Gastrocnemius medialis (tissue), 4 donors: ENCODE results near the gene RAD17. TPM values are rescaled to one million over a fixed set of nuclear protein-coding genes. Genes with fewer than 3 reads are reported as not detected.
"Not testable (repeated sequence)": the region's sequence is repeated elsewhere in the genome, so short reads cannot be mapped to it uniquely, and the experiment has no call there.

Experiments used
- ATAC-seq, 2 donors: fragments of 150-250 bp; one replicate each; pipeline ENCODE4 v1.9.1; 2016
- DNase-seq, 2 donors: peaks; one replicate each; pipeline ENCODE4 v3.0.0-alpha.2; 2019
- H3K27ac ChIP-seq, 4 donors: fragments of 200-600 bp; sonication (generic); 1 replicate in 1 of 4; 2 replicates in 3 of 4; pipeline ENCODE4 v1.5.1; 2016 to 2018; ENCODE audit warnings: mild to moderate bottlenecking in 2 of 4, moderate library complexity in 1 of 4
- H3K27me3 ChIP-seq, 3 donors: fragments of 200-600 bp; sonication (generic) in 2 of 3; 1 replicate in 1 of 3; 2 replicates in 2 of 3; pipeline versions ENCODE4 v1.5.1 to v1.6.0; 2016 to 2019; ENCODE audit warnings: mild to moderate bottlenecking in 1 of 3, moderate library complexity in 1 of 3
- H3K36me3 ChIP-seq, 2 donors: fragments of 200-600 bp; sonication (generic) in 1 of 2; one replicate each; pipeline ENCODE4 v1.5.1; 2017 to 2018
- H3K4me1 ChIP-seq, 2 donors: fragments of 200-600 bp; sonication (generic) in 1 of 2; one replicate each; pipeline ENCODE4 v1.5.1; 2016 to 2017; ENCODE audit warnings: mild to moderate bottlenecking in 2 of 2
- H3K4me3 ChIP-seq, 4 donors: fragments of 200-600 bp; sonication (generic) in 3 of 4; 1 replicate in 1 of 4; 2 replicates in 3 of 4; pipeline ENCODE4 v1.5.1; 2016 to 2019; ENCODE audit warnings: mild to moderate bottlenecking in 2 of 4
- H3K9me3 ChIP-seq, 3 donors: fragments of 200-600 bp; sonication (generic) in 2 of 3; 1 replicate in 1 of 3; 2 replicates in 2 of 3; pipeline ENCODE4 v1.5.1; 2016 to 2019
- POLR2A ChIP-seq, 2 donors: fragments of 450-650 bp; IDR thresholded peaks; one replicate each; pipeline ENCODE4 v1.6.1; 2017; ENCODE audit warnings: antibody characterized with exemption in 2 of 2, mild to moderate bottlenecking in 2 of 2, moderate library complexity in 2 of 2
- in situ Hi-C, 4 donors: fragments of 200-750 bp; cut with MboI; loops; one replicate each; pipeline versions ENCODE4 v1.15.0 to v1.8.0; 2017; ENCODE audit warnings: low sequenced_read_pairs in 4 of 4
- intact Hi-C: fragments of 100-400 bp; cut with DNase I; formaldehyde crosslinking; loops from one replicate; pipeline ENCODE4 v1.15.1; 2023; ENCODE audit warnings: low total_unique reads
- total RNA-seq, 4 donors: library from RNA; depleted of rRNA; stranded (reverse); fragments of >200 nt; gene quantifications; one replicate each; pipeline versions ENCODE4 v1.1.0 to v1.2.3, GENCODE V29; 2016
- TF ChIP-seq, protein P1 (sequence below), 5 experiments: fragments of 450-650 bp in 3 of 5; fragments of 200-600 bp in 2 of 5; sonication (generic) in 2 of 5; IDR thresholded peaks in 4 of 5; conservative IDR thresholded peaks in 1 of 5; 1 replicate in 4 of 5; 2 replicates in 1 of 5; pipeline ENCODE4 v1.5.1; 2016 to 2019; ENCODE audit warnings: antibody characterized with exemption in 5 of 5, mild to moderate bottlenecking in 3 of 5, moderate library complexity in 3 of 5

RAD17 gene
- total RNA-seq, 4 donors from 2014 or later: 7.3 to 18.3 (median 11.9) TPM

DNA sequence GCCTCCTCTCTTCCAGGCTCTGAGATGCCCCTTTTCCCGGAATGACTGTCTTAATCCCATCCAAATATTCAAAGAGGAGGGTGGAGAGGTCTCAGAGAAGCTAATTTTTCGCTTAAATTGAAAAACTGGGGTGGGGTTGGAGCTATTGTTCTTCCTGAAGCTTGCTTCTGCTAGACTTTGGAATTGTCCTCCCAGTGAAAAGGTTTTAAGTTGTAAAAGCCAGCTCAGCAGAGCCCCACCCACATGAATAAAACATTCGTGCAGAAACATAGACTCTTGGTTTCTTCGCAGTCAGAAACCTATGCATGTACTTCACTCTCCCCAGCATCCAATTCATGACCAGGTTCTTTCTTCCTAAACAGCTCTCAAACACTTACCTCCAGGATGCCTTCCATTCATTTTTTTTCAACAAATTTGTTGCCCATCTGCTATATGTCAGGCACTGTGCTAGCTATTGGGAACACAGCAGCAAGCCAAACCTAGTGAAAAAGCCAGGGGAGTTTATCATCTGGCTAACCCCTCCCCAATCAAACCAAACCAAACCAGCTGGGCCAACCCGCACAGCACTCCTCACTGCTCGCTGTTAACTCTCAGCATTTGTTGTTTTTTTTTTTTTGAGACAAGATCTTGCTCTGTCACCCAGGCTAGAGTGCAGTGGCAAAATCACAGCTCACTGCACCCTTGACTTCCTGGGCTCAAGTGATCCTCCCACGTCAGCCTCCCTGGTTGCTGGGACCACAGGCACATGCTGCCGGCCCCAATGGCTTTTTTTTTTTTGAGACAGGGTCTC lies 85.0 kb downstream of the RAD17 start:
- H3K27me3 ChIP-seq: no peaks in the 10 kb centered on the region
- DNase-seq (no peak), ATAC-seq (no peak)
- H3K4me3 ChIP-seq: no peak overlapping the region
- no peaks in the 10 kb centered on the region for H3K4me1 ChIP-seq
- in situ Hi-C loops: no loop called here
- intact Hi-C loops: no loop called here
- H3K36me3 ChIP-seq: no peaks in the 10 kb centered on the region
- TF ChIP-seq, protein P1, sequence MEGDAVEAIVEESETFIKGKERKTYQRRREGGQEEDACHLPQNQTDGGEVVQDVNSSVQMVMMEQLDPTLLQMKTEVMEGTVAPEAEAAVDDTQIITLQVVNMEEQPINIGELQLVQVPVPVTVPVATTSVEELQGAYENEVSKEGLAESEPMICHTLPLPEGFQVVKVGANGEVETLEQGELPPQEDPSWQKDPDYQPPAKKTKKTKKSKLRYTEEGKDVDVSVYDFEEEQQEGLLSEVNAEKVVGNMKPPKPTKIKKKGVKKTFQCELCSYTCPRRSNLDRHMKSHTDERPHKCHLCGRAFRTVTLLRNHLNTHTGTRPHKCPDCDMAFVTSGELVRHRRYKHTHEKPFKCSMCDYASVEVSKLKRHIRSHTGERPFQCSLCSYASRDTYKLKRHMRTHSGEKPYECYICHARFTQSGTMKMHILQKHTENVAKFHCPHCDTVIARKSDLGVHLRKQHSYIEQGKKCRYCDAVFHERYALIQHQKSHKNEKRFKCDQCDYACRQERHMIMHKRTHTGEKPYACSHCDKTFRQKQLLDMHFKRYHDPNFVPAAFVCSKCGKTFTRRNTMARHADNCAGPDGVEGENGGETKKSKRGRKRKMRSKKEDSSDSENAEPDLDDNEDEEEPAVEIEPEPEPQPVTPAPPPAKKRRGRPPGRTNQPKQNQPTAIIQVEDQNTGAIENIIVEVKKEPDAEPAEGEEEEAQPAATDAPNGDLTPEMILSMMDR (IDR thresholded peaks at IDR 0.05 in 4 of 5, conservative IDR thresholded peaks at IDR 0.05 in 1 of 5): no peak
- no peak for TF ChIP-seq POLR2A (IDR thresholded peaks at IDR 0.05)
- H3K9me3 ChIP-seq: no peaks in the 10 kb centered on the region
- no peak overlapping the region for H3K27ac ChIP-seq

DNA sequence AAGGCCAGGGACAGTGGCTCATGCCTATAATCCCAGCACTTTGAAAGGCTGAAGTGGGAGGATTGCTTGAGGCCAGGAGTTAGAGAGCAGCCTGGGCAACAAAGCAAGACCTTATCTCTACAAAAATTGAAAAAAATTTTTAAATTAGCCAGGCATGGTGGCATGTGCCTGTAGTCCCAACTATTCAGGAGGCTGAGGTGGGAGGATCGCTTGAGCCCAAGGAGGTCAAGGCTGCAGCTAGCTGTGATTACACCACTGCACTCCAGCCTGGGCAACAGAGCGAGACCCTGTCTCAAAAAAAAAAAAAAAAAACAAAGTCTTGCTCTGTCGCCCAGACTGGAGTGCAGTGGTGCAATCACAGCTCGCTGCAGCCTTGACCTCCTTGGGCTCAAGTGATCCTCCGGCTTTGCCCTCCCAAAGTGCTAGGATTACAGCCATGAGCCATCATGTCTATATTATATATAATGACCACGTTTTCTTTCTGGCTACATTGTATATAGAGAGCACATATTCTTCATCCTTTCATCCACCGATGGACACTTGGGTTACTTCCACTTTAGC lies 85.9 kb downstream of the RAD17 start:
- H3K9me3 ChIP-seq, H3K4me1 ChIP-seq, intact Hi-C loops, H3K36me3 ChIP-seq, ATAC-seq, H3K27me3 ChIP-seq, H3K4me3 ChIP-seq, H3K27ac ChIP-seq, in situ Hi-C loops, DNase-seq: not testable (repeated sequence)

DNA sequence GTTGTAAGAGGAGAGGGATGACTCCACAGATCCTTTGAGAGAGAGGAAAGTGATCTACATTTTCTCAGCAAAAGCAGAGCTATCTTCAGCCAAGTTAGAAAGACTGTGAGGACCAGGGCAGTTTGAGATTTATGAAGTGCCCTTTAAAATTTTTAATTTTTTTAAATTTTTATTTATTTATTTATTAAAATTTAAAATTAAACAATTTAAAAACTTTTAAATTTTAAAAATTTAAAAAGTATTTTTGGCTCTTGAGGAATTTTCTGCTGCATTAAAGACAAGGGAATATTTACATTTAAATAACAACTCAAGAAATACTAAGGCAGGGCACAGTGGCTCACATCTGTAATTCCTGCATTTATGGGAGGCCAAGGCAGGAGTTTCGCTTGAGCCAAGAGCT lies 92.6 kb downstream of the RAD17 start:
- H3K9me3 ChIP-seq: no peaks in the 10 kb centered on the region
- no peak overlapping the region for H3K27ac ChIP-seq
- no peaks in the 10 kb centered on the region for H3K27me3 ChIP-seq
- in situ Hi-C loops (no loop called here), intact Hi-C loops (no loop called here)
- DNase-seq (no peak), ATAC-seq (no peak)
- no peak overlapping the region for H3K4me3 ChIP-seq
- TF ChIP-seq POLR2A (IDR thresholded peaks at IDR 0.05): no peak
- TF ChIP-seq, protein P1 (IDR thresholded peaks at IDR 0.05 in 4 of 5, conservative IDR thresholded peaks at IDR 0.05 in 1 of 5): no peak
- H3K36me3 ChIP-seq: no peaks in the 10 kb centered on the region
- H3K4me1 ChIP-seq: no peaks in the 10 kb centered on the region

Other genes starting within 250 kb of the RAD17 start
- gene CCNB1, start 202.7 kb upstream of the RAD17 start, total RNA-seq: 10 to 100 TPM in 1 of 4 donors, 1 to 10 TPM in 2, under 1 TPM in 1; 0.84 to 11.1 (median 2.7) TPM
- 1 to 10 TPM in 3 of 4 donors, under 1 TPM in 1; 0.87 to 4.9 (median 1.8) TPM for gene CENPH, start 180.2 kb upstream of the RAD17 start, total RNA-seq
- gene CDK7, start 134.9 kb upstream of the RAD17 start, total RNA-seq: 10 to 100 TPM; 23.4 to 31.6 (median 28.0) TPM
- gene CCDC125, start 37.0 kb upstream of the RAD17 start, total RNA-seq: 1 to 10 TPM in 3 of 4 donors, under 1 TPM in 1; 0.49 to 3.1 (median 2.1) TPM
- 10 to 100 TPM; 24.4 to 49.3 (median 32.5) TPM for gene AK6, start 298 bp upstream of the RAD17 start, total RNA-seq
- 10 to 100 TPM; 35.3 to 58.6 (median 45.6) TPM for gene TAF9, start 298 bp upstream of the RAD17 start, total RNA-seq
- 1 to 10 TPM in 2 of 4 donors, under 1 TPM in 2; 0.16 to 3.1 (median 1.4) TPM for gene MARVELD2, start 45.3 kb downstream of the RAD17 start, total RNA-seq
- under 1 TPM; 0.39 to 0.87 (median 0.62) TPM for gene OCLN, start 123.0 kb downstream of the RAD17 start, total RNA-seq
- 10 to 100 TPM in 3 of 4 donors, 1 to 10 TPM in 1; 9.4 to 17.0 (median 11.1) TPM for gene GTF2H2C, start 190.4 kb downstream of the RAD17 start, total RNA-seq